Measurements from ENCODE around the gene SNX4. TPM values are rescaled to one million over a fixed set of nuclear protein-coding genes. Genes with fewer than 3 reads are reported as not detected.

The SNX4 gene
- total RNA-seq, 2 experiments from 2014 or later, result 36.2 to 38.6 TPM

Other genes starting within 250 kb of the SNX4 start
- 10 to 100 TPM; 39.1 to 39.6 TPM for gene ZNF148, start 144.9 kb downstream of the SNX4 start, total RNA-seq
- gene OSBPL11, start 75.3 kb upstream of the SNX4 start, total RNA-seq, result 10 to 100 TPM; 13.2 to 13.7 TPM